Astrocyte of the spinal cord (primary cell): ENCODE results near the gene KIAA1328.
"Not testable (repeated sequence)": the region's sequence is repeated elsewhere in the genome, so short reads cannot be mapped to it uniquely, and the experiment has no call there.

Experiments used
- DNase-seq: peaks from one replicate; pipeline ENCODE4 v3.0.0; 2011; ENCODE audit warnings: low read depth, low spot score
- H3K4me3 ChIP-seq: 2 replicates; pipeline ENCODE4 v1.5.1; 2011; ENCODE audit warnings: low read depth, mild to moderate bottlenecking, low read length, moderate library complexity
- CTCF ChIP-seq: IDR thresholded peaks from 2 replicates; pipeline ENCODE4 v1.5.1; 2012; ENCODE audit warnings: low read depth, mild to moderate bottlenecking, low read length, inconsistent platforms
- in situ Hi-C: cut with HindIII; loops from 2 replicates; pipeline ENCODE4 v1.10.0; 2017; ENCODE audit warnings: low sequenced_read_pairs

KIAA1328 gene

DNA sequence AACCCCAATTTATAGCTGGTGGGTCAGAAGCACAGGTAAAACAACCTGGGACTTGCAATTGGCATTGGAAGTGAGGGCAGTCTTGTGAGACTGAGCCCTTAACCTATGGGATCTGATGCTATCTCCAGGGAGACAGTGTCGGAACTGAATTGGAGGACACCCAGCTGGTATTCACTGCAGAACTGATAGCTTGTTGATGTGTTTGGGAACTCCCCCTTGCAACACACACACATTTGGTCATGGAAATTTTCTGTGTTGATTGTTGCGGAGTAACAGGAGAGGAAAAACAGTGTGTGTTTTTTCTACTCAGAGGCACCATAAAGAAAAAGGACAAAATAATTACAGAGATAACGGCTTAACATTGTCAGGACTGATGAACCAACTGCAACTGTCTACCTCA lies 16.2 kb upstream of the KIAA1328 start:
- in situ Hi-C loops, result no loop called here
- no peak for TF ChIP-seq CTCF
- DNase-seq, result no peak
- no peak overlapping the region for H3K4me3 ChIP-seq

DNA sequence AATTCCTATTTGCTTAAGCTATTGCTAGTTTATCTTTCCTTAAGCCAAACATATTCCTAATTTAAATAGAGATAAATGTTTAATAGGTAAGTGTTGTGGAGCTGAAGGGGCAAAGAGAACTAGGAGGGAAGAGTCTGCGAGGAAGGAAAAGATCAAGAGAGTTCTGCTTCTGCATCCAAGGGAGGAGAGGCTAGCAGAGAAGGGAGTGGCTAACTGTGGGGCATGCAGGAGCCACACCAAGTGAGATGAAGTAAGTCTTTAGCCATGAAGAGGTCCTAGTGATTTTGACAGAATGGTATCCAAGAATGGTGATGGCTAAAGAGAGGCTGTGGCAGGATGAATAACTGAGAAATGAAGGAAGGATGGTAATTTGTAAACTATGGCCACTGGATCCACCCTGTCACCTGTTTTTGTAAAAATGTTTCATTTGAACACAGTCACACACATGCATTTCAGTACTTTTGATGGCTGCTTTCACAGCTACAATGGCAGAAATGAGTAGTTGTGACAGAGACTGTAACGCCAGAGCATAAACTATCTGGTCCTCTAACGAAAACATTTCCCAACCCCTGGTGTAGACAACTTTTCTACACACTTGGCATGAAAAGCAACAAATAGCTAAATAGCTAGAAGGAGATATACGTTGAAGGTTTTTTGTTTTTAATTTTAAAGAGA lies 15.7 kb upstream of the KIAA1328 start:
- in situ Hi-C loops, result no loop called here
- no peak for TF ChIP-seq CTCF
- DNase-seq, result no peak
- H3K4me3 ChIP-seq, result no peak overlapping the region

GRCh38 chr18:36813824-36814223 lies 15.1 kb upstream of the KIAA1328 start:
- H3K4me3 ChIP-seq, result no peak overlapping the region
- in situ Hi-C loops, result no loop called here
- no peak for TF ChIP-seq CTCF
- no peak for DNase-seq

DNA sequence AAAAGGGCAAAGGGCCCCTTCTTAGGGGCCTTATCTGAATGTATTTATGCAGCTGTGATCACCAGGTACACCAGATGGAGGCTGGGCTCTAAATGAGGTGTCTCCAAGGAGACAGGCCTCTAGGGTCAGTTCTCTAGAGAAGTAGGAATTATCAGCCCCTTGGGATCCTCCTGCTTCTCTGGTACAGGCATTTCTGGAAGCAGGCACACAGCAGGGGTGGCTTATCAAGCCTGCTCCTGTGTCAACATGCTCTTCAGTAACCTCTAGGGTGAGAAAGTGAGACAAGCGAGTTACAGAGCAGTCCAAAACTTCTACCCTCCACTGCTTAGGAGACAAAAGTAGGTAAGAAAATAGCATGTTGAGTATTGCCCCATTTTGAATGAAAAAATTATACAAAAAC lies 13.9 kb upstream of the KIAA1328 start:
- in situ Hi-C loops, result no loop called here
- no peak overlapping the region for H3K4me3 ChIP-seq
- DNase-seq, result no peak
- no peak for TF ChIP-seq CTCF

- H3K4me3 ChIP-seq, DNase-seq, in situ Hi-C loops: not testable (repeated sequence)
Measured at GRCh38 chr18:36816096-36816495, 12.8 kb upstream of the KIAA1328 start.

DNA sequence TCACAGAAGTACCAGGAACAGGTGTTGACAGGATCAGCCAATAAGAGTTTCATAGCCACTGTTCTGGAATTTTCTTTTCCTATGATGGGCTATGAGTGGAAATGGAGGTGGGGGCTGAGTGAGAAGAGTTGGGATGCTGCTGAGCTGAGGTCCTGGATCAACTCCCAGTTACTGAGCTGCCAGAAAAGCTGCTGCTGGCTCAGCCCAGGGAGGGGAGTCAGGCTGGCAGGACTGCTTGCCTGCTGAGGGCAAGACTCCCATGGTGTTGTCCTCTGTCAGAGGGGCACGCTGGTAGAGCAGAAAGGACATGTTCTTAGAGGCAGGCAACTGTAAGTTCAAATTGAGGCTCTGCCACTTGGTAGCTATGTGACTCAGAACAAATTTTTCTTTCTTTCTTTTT lies 11.9 kb upstream of the KIAA1328 start:
- no peak for TF ChIP-seq CTCF
- DNase-seq, result no peak
- H3K4me3 ChIP-seq, result no peak overlapping the region
- in situ Hi-C loops, result no loop called here

DNA sequence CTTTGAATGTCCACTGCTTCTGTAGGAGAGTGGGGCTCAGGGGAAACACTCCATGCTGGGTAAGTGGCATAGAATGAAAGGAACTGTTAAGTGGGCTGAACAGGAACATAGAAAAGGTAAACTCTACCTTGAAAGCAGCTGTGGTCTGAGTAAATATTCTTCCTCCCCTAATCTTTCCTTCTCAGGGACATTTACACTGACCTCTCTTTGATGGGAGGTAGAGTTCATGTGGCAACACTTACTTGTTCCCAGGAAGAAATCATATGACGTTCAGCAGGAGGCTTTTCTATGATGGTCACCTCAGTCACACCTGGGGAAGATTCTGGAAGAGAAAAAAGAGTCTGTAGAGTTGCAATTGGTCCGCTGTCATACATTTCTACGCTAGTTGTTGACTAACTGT lies 10.3 kb upstream of the KIAA1328 start:
- in situ Hi-C loops, result no loop called here
- DNase-seq, result no peak
- TF ChIP-seq CTCF, result no peak
- no peak overlapping the region for H3K4me3 ChIP-seq
